WERI-Rb-1 (cell line): ENCODE data around the gene RPL36AL.
"Not testable (repeated sequence)": the region's sequence is repeated elsewhere in the genome, so short reads cannot be mapped to it uniquely, and the experiment has no call there.

Experiments used
- DNase-seq: peaks from one replicate; pipeline ENCODE4 v3.0.0-alpha.2; 2020
- H3K27ac ChIP-seq: fragments of 250-450 bp; sonication (Bioruptor Pico); 2 replicates; pipeline ENCODE4 v1.5.1; 2020; ENCODE audit warnings: mild to moderate bottlenecking, moderate library complexity
- H3K27me3 ChIP-seq: fragments of 250-450 bp; sonication (Bioruptor Pico); 2 replicates; pipeline ENCODE4 v1.5.1; 2021; ENCODE audit warnings: mild to moderate bottlenecking, low read depth, moderate library complexity; ENCODE audit not compliant: insufficient read depth, severe bottlenecking
- H3K36me3 ChIP-seq: fragments of 250-450 bp; sonication (Bioruptor Pico); 2 replicates; pipeline ENCODE4 v1.5.1; 2020; ENCODE audit warnings: mild to moderate bottlenecking, moderate library complexity
- H3K4me3 ChIP-seq: 2 replicates; pipeline ENCODE4 v1.5.1; 2011; ENCODE audit warnings: low read depth, mild to moderate bottlenecking, control low read depth, low read length
- H3K9me3 ChIP-seq: fragments of 250-450 bp; sonication (Bioruptor Pico); 2 replicates; pipeline ENCODE4 v1.5.1; 2021; ENCODE audit warnings: mild to moderate bottlenecking, moderate library complexity; ENCODE audit not compliant: severe bottlenecking
- CTCF ChIP-seq: IDR thresholded peaks from 2 replicates; pipeline ENCODE4 v1.5.1; 2011; ENCODE audit warnings: low read depth, mild to moderate bottlenecking, control low read depth, inconsistent platforms, low read length

RPL36AL gene

GRCh38 chr14:49620182-49621113, at the start of gene RPL36AL, which contains the start of gene MGAT2:
Gene RPL36AL, minus strand, starts transcription at chr14:49620626. Its CDS starts 1,522 bp downstream, at chr14:49619104.
Gene MGAT2, plus strand, starts transcription at chr14:49620799. Its CDS starts 470 bp downstream, at chr14:49621269.
- Histone ChIP-seq H3K4me3 (peak within 1 kb of the TSS; percentile 94), H3K9me3 (no peaks in the 10 kb centered on the region)
- peak; percentile 99 for DNase-seq

DNA sequence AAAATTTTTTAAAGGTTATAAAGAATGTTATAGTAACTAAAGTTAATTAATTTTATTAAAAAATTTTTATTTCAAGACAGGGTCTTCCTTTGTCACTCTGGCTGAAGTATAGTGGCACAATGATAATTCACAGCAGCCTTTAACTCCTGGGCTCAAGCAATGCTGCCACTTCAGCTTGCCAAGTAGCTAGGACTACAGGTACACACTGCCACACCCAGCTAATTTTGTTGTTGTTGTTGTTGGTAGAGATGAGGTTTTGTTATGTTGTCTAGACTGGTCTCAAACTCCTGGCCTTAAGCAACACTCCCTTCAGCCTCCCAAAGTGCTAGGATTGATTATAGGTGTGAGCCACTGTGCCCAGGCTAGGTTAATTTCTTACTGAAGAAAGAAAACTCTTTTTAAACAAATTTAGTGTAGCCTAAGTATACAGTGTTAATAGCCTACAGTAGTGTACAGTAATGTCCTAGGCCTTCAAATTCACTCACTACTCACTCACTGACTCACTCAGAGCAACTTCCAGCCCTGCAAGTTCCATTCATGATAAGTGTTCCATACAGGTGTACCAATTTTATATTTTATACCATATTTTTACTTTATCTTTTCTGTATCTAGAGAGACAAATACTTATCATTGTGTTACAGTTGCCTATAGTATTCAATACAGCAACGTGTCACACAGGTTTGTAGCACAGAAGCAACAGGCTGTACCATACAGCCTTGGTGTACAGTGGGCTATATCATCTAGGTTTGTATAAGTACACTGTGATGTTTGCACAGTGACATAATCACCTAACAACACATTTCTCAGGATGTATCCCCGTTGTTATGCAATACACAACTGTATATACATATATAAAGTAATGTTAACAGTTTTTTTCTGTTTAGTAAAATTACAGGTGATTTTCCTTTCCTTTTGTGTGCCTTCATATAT, 39.4 kb upstream of the RPL36AL start:
- no peaks in the 10 kb centered on the region for H3K27me3 ChIP-seq
- peaks cover 3% of the 10 kb centered on the region; the same call in 1 of the 2 replicates for H3K36me3 ChIP-seq
- no peak overlapping the region for H3K27ac ChIP-seq
- no peak overlapping the region for H3K4me3 ChIP-seq
- TF ChIP-seq CTCF, result no peak
- no peak for DNase-seq
- no peaks in the 10 kb centered on the region for H3K9me3 ChIP-seq

More at GRCh38 chr14:49620182-49621113, at the start of gene RPL36AL, which contains the start of gene MGAT2:
- H3K27ac ChIP-seq, result peak within 1 kb of the TSS; percentile 95
- TF ChIP-seq CTCF, result peak; percentile 46; the same call in 1 of the 2 replicates
- H3K27me3 ChIP-seq, result no peaks in the 10 kb centered on the region
- H3K36me3 ChIP-seq, result peaks cover 58% of the 10 kb centered on the region

DNA sequence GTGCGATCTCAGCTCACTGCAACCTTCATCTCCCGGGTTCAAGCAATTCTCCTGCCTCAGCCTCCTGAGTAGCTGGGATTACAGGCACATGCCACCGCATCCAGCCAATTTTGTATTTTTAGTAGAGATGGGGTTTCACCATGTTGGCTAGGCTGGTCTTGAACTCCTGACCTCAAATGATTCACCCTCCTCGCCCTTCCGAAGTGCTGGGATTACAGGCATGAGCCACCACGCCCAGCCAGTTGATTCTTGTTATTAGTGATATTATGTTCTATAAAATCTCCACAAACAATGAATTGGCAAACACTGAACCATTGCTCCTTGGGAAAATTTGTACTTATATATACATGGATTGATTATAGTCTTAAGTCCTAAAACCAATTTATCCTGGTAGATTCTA, 37.1 kb upstream of the RPL36AL start:
- not testable (repeated sequence) for H3K36me3 ChIP-seq, DNase-seq, H3K9me3 ChIP-seq, H3K27ac ChIP-seq, H3K27me3 ChIP-seq, H3K4me3 ChIP-seq

- Histone ChIP-seq H3K4me3 (no peak overlapping the region), H3K27ac (no peak overlapping the region), H3K27me3 (no peaks in the 10 kb centered on the region), H3K9me3 (no peaks in the 10 kb centered on the region), H3K36me3 (peaks cover 13% of the 10 kb centered on the region)
- TF ChIP-seq CTCF, result no peak
- no peak for DNase-seq
Measured at GRCh38 chr14:49654511-49654910, 34.1 kb upstream of the RPL36AL start.

GRCh38 chr14:49653508-49653907, 33.1 kb upstream of the RPL36AL start:
- no peak for TF ChIP-seq CTCF
- Histone ChIP-seq H3K9me3 (no peaks in the 10 kb centered on the region), H3K27me3 (no peaks in the 10 kb centered on the region), H3K27ac (no peak overlapping the region), H3K4me3 (no peak overlapping the region), H3K36me3 (peaks cover 13% of the 10 kb centered on the region)
- DNase-seq, result no peak
